GM12865 (cell line): ENCODE results near the gene CD44.

Experiments used
- DNase-seq: peaks from one replicate; pipeline ENCODE4 v3.0.0; 2010; ENCODE audit warnings: low read depth
- H3K4me3 ChIP-seq: 2 replicates; pipeline ENCODE4 v1.5.1; 2011; ENCODE audit warnings: mild to moderate bottlenecking, low read depth, low read length, control low read depth
- TF ChIP-seq, protein P1 (sequence below): IDR thresholded peaks from 2 replicates; pipeline ENCODE4 v1.5.1; 2011; ENCODE audit warnings: low read length, control low read depth, low read depth, inconsistent platforms; ENCODE audit not compliant: insufficient read depth; ENCODE audit errors: missing control alignments

The CD44 gene

DNA sequence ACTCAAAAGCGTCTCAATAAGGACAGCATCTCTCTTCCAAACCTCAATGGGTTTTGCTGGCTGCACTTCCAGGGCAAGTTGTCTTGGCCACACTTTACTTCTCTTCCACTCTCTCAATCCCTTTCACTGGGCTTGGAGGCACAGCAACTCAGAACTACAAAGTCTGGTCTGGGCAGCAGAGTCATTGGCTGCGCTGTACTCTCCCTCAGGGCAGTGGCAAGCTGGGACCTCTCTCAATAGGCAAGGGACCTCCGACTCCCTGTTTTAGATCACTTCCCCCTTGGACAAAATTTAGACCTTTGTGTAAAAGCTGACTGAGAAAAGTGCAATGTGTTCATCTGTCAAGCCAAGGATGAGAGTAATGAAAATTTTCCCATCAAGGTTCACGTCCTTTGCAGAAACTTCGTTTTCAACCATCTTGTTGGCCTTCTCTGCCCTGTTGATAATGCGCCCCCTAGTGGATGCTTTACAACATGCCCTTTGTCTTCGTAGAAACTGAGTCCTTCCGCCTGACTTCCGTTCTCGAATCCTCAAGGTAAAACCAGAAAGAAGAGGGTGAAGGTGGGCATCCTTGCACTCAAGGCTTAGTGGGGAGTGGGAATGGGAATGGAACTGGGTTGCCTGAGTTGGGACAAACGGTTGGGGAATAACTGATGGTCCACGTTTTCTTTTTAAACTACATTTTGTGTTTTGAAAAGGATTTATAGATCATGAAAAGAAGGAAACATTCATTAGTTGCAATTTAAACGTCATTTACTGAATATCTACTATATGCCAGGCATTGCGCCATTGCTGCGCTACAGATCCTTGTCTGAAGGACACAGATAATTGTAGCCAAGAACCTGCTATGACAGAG lies 99.1 kb downstream of the CD44 start:
- TF ChIP-seq, protein P1, sequence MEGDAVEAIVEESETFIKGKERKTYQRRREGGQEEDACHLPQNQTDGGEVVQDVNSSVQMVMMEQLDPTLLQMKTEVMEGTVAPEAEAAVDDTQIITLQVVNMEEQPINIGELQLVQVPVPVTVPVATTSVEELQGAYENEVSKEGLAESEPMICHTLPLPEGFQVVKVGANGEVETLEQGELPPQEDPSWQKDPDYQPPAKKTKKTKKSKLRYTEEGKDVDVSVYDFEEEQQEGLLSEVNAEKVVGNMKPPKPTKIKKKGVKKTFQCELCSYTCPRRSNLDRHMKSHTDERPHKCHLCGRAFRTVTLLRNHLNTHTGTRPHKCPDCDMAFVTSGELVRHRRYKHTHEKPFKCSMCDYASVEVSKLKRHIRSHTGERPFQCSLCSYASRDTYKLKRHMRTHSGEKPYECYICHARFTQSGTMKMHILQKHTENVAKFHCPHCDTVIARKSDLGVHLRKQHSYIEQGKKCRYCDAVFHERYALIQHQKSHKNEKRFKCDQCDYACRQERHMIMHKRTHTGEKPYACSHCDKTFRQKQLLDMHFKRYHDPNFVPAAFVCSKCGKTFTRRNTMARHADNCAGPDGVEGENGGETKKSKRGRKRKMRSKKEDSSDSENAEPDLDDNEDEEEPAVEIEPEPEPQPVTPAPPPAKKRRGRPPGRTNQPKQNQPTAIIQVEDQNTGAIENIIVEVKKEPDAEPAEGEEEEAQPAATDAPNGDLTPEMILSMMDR = peak; percentile 78
- H3K4me3 ChIP-seq = no peak overlapping the region
- DNase-seq = peak; percentile 87

GRCh38 chr11:35238882-35239281 lies 99.9 kb downstream of the CD44 start:
- DNase-seq = no peak
- no peak overlapping the region for H3K4me3 ChIP-seq
- TF ChIP-seq, protein P1 = no peak

DNA sequence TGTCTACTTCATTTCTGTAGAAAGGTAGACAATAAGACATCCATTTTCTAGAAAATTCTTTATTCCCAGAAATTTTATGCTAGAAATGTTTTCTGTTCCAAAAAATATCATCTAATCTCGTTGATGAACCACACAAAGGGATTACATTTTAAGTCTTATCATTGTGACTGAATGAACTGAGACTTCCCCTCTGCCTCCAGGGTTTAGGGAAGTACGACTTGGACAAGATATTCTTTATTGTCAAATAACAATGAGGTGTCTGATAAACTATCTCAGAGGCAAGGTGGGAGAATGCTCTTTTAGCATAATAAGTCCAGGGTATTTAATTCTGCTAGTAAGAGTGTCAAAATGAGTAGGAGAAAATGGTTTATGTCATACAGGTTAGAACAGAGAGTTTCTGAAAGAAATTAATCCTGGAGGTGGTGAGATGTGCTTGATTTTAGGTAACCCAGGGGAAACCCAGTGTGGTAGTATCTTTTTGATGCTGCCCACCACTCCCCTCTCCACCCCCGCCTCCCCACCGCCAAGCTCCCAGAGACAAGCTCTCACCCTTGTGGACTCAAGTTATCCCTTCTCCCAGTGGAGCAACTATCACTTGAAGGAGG lies 100.6 kb downstream of the CD44 start:
- TF ChIP-seq, protein P1 = no peak

DNA sequence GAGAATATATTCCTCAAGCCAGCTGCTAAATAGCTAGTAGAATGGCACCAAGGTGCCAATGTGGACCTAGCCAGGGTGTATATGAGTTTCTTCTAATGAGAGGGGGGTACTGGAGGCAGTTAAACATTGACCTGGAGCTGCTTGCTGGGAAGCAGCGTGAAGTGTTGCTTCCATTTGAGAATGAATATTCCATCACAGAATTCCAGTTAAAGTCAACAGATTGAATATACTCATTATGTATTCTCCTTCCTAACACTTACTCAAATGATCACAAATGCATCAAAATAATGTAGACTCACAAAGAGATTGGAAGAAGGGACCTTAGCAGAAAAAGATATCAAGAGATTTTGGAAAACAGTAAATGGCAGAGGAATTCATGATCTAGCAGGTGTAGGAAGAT lies 102.1 kb downstream of the CD44 start:
- no peak for DNase-seq
- H3K4me3 ChIP-seq = no peak overlapping the region
- TF ChIP-seq, protein P1 = no peak

More for the DNA sequence above, 100.6 kb downstream of the CD44 start:
- no peak for DNase-seq
- no peak overlapping the region for H3K4me3 ChIP-seq

- no peak for DNase-seq
- TF ChIP-seq, protein P1 = no peak
- H3K4me3 ChIP-seq = no peak overlapping the region
These were observed 102.6 kb downstream of the CD44 start for GRCh38 chr11:35241531-35241930.

DNA sequence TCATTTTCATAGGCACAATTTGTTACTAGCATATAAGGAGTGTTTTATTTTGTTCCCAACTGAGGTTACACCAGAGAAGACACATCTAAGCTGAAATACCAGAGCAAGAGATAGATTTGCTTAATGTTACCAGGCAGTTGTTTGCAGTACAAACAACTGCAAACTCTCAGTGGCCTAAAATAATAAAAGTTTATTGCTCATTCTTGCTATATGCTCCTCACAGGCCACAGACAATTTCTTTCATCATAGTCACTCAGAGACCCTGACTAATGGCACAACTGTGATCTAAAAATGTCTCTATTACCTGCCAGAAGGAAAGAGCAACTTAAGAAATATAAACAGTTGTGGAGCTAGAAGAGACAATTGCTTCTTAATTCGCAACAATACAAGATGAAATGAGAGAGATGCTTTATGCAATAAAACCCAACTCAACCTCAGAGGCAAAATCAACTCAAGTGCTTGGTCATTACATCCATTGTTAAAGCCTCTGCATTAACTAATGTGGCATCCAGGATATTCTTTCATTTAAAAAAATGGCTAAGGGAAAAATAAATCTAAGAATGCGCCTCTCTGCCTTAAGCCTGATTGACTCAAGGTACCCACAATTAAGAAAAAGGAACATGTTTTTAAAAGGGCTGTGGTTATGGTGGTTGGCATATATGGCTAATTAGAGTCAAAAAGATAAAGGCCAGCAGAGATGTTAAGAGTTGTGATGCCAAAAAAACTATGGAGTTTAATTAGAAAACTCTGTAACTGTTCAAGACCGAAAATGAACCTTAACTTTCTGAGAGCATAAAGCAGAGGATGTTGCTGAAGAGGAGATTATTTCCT lies 103.7 kb downstream of the CD44 start:
- no peak overlapping the region for H3K4me3 ChIP-seq
- no peak for DNase-seq
- TF ChIP-seq, protein P1 = no peak
